ENCODE measurements around the gene NME3. TPM values are rescaled to one million over a fixed set of nuclear protein-coding genes. Genes with fewer than 3 reads are reported as not detected.

Gene NME3
- total and polyA plus RNA-seq, 2 of the 13 experiments (the other 11 are each of a cell fraction or from before 2014, with no cell fraction given): 10.4 to 15.9 TPM

DNA sequence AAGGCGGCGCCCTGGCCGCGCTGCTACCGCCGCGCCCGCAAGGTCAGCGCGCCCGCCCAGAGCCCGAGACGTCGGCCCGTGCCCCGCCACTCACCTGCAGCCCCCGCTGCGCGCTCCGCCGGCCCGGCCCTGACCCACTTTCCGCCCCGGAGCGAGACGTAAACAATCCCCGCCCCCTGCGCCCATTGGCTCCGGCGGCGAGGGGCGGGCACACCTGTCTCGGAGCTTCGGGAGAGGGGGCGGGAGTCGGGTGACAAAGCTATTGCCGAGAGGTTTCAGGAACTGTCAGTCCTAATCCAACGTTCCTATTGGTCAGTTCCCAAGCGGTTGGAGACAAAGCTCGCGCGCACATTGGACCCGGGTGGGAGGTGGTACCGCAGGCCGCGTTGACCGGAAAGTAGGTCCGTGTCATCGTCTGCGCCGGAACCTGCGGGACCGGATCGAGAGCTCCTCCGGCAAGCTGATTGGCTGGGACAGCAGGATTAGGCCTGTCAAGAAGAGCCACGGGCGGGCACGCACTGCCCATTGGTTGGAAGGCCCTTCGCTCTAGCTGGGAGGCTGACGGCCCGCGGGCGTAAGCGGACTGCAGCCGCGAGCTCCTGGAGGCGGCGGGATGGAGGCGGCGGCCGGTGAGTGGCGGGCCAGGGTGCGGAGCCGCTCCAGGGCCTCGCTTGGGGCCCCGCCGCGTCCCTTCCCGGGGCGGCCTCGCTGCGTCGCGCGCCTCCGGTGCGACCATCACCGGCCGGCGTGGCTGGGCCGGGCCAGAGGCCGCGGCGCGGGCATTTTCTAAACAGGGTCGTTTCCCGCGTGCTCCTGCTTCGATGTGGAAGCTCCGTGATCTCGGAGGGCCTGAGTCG is 11.3 kb upstream of the NME3 start, which contains the start of the genes NUBP2 and SPSB3 (continued):
- TF ChIP-seq, protein P1, sequence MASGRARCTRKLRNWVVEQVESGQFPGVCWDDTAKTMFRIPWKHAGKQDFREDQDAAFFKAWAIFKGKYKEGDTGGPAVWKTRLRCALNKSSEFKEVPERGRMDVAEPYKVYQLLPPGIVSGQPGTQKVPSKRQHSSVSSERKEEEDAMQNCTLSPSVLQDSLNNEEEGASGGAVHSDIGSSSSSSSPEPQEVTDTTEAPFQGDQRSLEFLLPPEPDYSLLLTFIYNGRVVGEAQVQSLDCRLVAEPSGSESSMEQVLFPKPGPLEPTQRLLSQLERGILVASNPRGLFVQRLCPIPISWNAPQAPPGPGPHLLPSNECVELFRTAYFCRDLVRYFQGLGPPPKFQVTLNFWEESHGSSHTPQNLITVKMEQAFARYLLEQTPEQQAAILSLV (CRISPR knock-in tag; IDR thresholded peaks at IDR 0.05; ENCODE audit: borderline replicate concordance): peak; percentile 65; the same call in 1 of the 2 replicates
- TF ChIP-seq CREB1 (IDR thresholded peaks at IDR 0.05): peak; percentile 98
- TF ChIP-seq CREB1 (CRISPR knock-in tag; IDR thresholded peaks at IDR 0.05): peak; percentile 99
- no peak for TF ChIP-seq MLLT10 (CRISPR knock-in tag; IDR thresholded peaks at IDR 0.05)
- no peak for TF ChIP-seq ZNF143 (CRISPR knock-in tag; IDR thresholded peaks at IDR 0.05)
- TF ChIP-seq, protein P2, sequence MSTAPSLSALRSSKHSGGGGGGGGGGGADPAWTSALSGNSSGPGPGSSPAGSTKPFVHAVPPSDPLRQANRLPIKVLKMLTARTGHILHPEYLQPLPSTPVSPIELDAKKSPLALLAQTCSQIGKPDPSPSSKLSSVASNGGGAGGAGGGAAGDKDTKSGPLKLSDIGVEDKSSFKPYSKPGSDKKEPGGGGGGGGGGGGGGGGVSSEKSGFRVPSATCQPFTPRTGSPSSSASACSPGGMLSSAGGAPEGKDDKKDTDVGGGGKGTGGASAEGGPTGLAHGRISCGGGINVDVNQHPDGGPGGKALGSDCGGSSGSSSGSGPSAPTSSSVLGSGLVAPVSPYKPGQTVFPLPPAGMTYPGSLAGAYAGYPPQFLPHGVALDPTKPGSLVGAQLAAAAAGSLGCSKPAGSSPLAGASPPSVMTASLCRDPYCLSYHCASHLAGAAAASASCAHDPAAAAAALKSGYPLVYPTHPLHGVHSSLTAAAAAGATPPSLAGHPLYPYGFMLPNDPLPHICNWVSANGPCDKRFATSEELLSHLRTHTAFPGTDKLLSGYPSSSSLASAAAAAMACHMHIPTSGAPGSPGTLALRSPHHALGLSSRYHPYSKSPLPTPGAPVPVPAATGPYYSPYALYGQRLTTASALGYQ (CRISPR knock-in tag; IDR thresholded peaks at IDR 0.05): no peak
- TF ChIP-seq ELF3 (CRISPR knock-in tag; IDR thresholded peaks at IDR 0.05): peak; percentile 28
- no peak for TF ChIP-seq ZNF138 (CRISPR knock-in tag; IDR thresholded peaks at IDR 0.05; ENCODE audit: low read depth)
- TF ChIP-seq ZNF230 (CRISPR knock-in tag; IDR thresholded peaks at IDR 0.05): no peak
- TF ChIP-seq, protein P3, sequence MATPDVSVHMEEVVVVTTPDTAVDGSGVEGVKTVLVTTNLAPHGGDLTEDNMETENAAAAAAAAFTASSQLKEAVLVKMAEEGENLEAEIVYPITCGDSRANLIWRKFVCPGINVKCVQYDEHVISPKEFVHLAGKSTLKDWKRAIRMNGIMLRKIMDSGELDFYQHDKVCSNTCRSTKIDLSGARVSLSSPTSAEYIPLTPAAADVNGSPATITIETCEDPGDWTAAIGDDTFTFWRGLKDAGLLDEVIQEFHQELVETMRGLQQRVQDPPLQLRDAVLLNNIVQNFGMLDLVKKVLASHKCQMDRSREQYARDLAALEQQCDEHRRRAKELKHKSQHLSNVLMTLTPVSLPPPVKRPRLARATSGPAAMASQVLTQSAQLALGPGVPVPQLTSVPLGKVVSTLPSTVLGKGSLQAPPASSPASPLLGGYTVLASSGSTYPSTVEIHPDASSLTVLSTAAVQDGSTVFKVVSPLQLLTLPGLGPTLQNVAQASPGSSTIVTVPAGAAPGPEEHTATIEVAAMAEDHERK (CRISPR knock-in tag; IDR thresholded peaks at IDR 0.05; ENCODE audit: low read depth): peak; percentile 59; the same call in 1 of the 2 replicates
- peak; percentile 85 for TF ChIP-seq SKI (IDR thresholded peaks at IDR 0.05; ENCODE audit: partially characterized antibody)
- TF ChIP-seq SRSF9 (IDR thresholded peaks at IDR 0.05; ENCODE audit: borderline replicate concordance, insufficient read depth, low read depth, low read length, poor library complexity, severe bottlenecking): no peak
- TF ChIP-seq NR3C1 (CRISPR knock-in tag; IDR thresholded peaks at IDR 0.05): no peak
- TF ChIP-seq, protein P4, sequence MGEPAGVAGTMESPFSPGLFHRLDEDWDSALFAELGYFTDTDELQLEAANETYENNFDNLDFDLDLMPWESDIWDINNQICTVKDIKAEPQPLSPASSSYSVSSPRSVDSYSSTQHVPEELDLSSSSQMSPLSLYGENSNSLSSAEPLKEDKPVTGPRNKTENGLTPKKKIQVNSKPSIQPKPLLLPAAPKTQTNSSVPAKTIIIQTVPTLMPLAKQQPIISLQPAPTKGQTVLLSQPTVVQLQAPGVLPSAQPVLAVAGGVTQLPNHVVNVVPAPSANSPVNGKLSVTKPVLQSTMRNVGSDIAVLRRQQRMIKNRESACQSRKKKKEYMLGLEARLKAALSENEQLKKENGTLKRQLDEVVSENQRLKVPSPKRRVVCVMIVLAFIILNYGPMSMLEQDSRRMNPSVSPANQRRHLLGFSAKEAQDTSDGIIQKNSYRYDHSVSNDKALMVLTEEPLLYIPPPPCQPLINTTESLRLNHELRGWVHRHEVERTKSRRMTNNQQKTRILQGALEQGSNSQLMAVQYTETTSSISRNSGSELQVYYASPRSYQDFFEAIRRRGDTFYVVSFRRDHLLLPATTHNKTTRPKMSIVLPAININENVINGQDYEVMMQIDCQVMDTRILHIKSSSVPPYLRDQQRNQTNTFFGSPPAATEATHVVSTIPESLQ (CRISPR knock-in tag; conservative IDR thresholded peaks at IDR 0.05): no peak
- no peak for TF ChIP-seq KLF9 (CRISPR knock-in tag; IDR thresholded peaks at IDR 0.05; ENCODE audit: low read depth)
- TF ChIP-seq BCL6 (CRISPR knock-in tag; IDR thresholded peaks at IDR 0.05): no peak
- TF ChIP-seq, protein P5, sequence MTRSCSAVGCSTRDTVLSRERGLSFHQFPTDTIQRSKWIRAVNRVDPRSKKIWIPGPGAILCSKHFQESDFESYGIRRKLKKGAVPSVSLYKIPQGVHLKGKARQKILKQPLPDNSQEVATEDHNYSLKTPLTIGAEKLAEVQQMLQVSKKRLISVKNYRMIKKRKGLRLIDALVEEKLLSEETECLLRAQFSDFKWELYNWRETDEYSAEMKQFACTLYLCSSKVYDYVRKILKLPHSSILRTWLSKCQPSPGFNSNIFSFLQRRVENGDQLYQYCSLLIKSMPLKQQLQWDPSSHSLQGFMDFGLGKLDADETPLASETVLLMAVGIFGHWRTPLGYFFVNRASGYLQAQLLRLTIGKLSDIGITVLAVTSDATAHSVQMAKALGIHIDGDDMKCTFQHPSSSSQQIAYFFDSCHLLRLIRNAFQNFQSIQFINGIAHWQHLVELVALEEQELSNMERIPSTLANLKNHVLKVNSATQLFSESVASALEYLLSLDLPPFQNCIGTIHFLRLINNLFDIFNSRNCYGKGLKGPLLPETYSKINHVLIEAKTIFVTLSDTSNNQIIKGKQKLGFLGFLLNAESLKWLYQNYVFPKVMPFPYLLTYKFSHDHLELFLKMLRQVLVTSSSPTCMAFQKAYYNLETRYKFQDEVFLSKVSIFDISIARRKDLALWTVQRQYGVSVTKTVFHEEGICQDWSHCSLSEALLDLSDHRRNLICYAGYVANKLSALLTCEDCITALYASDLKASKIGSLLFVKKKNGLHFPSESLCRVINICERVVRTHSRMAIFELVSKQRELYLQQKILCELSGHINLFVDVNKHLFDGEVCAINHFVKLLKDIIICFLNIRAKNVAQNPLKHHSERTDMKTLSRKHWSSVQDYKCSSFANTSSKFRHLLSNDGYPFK (CRISPR knock-in tag; IDR thresholded peaks at IDR 0.05; ENCODE audit: borderline replicate concordance): peak; percentile 32; the same call in 1 of the 2 replicates
- TF ChIP-seq ZNF556 (CRISPR knock-in tag; IDR thresholded peaks at IDR 0.05; ENCODE audit: borderline replicate concordance): no peak
- no peak for TF ChIP-seq RAD21 (CRISPR knock-in tag; IDR thresholded peaks at IDR 0.05)
- TF ChIP-seq ZMYM4 (CRISPR knock-in tag; IDR thresholded peaks at IDR 0.05): peak; percentile 31; the same call in 1 of the 2 replicates

Measured in HepG2 (cell line).